ENCODE measurements around the gene AMPD3. TPM values are rescaled to one million over a fixed set of nuclear protein-coding genes. Genes with fewer than 3 reads are reported as not detected.

The AMPD3 gene
- total RNA-seq, 2 donors from 2014 or later, result 7.9 to 9.7 TPM

DNA sequence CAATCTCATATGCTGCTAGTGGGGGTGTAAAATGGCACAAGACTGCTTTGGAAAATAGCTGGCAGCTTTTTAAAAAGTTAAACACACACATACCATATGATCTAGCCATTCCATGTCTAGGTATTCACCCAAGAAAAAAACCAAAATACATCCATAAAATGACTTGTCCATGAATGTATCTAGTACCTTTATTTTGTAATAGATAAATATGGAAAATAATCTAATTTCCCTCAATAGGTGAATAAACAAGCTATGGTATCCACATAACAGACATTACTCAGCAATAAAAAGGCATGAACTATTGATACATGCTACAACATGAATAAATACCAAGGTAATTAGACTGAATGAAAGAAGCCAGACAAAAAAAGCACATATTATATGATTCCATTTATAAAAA lies 63.1 kb downstream of the AMPD3 start:
- intact Hi-C loops (cut with DNase I), result loop anchor here (10.0 kb wide), 3 partner anchors 113 to 217 kb away; no protein-coding TSS in a partner anchor
- H3K4me3 ChIP-seq, result no peak overlapping the region
- H3K9ac ChIP-seq (ENCODE audit: low read depth in 2 of 2, low read length in 2 of 2), result no peak overlapping the region
- no peaks in the 10 kb centered on the region for H3K9me3 ChIP-seq
- no peak overlapping the region for H3K27ac ChIP-seq
- no peaks in the 10 kb centered on the region for H3K27me3 ChIP-seq
- TF ChIP-seq CTCF (IDR thresholded peaks at IDR 0.05), result no peak
- no peak for DNase-seq
- no peaks in the 10 kb centered on the region for H3K4me1 ChIP-seq
- peaks cover 4% of the 10 kb centered on the region for H3K36me3 ChIP-seq

DNA sequence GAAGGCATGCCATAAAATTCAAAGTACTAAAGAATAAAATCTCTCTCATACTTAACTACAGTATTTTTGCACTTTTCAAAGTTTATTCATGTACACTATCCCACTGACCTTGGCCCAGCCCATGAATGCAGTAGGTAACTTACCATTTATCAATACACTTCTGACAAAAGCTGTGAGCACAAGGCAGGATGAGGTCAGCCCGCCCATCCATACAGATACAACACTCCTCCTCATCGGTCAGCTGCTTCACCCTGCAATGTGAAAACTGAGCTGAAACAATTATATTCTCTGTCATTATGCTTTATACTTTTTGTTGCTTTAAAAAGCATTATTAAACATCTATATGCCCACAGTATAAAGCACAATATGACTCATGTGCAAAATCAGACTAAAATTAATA lies 63.8 kb downstream of the AMPD3 start:
- no peak overlapping the region for H3K27ac ChIP-seq
- H3K9me3 ChIP-seq, result no peaks in the 10 kb centered on the region
- peaks cover 4% of the 10 kb centered on the region for H3K36me3 ChIP-seq
- H3K27me3 ChIP-seq, result no peaks in the 10 kb centered on the region
- no peaks in the 10 kb centered on the region for H3K4me1 ChIP-seq
- no peak overlapping the region for H3K4me3 ChIP-seq
- intact Hi-C loops (cut with DNase I), result loop anchor here (10.0 kb wide), 3 partner anchors 114 to 216 kb away; no protein-coding TSS in a partner anchor
- TF ChIP-seq CTCF (IDR thresholded peaks at IDR 0.05), result no peak
- no peak overlapping the region for H3K9ac ChIP-seq (ENCODE audit: low read depth in 2 of 2, low read length in 2 of 2)
- DNase-seq, result no peak

DNA sequence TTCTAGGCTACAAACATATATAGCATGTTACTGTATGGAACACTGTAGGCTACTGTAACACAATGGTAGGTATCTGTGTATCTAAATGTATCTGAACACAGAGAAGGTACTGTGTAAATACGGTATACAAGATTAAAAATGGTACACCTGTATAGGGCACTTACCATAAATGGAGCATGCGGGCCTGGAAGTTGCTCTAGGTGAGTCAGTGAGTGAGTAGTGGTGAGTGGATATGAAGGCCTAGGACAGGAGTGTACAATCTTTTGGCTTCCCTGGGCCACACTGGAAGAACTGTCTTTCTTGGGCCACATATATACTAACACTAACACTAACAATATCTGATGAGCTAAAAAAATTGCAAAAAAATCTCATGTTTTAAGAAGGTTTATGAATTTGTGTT lies 64.6 kb downstream of the AMPD3 start:
- H3K4me1 ChIP-seq, result no peaks in the 10 kb centered on the region
- no peak overlapping the region for H3K27ac ChIP-seq
- no peaks in the 10 kb centered on the region for H3K9me3 ChIP-seq
- no peak for TF ChIP-seq CTCF (IDR thresholded peaks at IDR 0.05)
- H3K4me3 ChIP-seq, result no peak overlapping the region
- H3K27me3 ChIP-seq, result no peaks in the 10 kb centered on the region
- H3K9ac ChIP-seq (ENCODE audit: low read depth in 2 of 2, low read length in 2 of 2), result no peak overlapping the region
- DNase-seq, result no peak
- intact Hi-C loops (cut with DNase I), result loop anchor here (10.0 kb wide), 3 partner anchors 115 to 215 kb away; no protein-coding TSS in a partner anchor
- peaks cover 4% of the 10 kb centered on the region for H3K36me3 ChIP-seq

- Histone ChIP-seq H3K9ac (ENCODE audit: low read depth in 2 of 2, low read length in 2 of 2) (no peak overlapping the region), H3K4me3 (no peak overlapping the region), H3K4me1 (no peaks in the 10 kb centered on the region), H3K27me3 (no peaks in the 10 kb centered on the region), H3K27ac (no peak overlapping the region), H3K36me3 (peaks cover 4% of the 10 kb centered on the region), H3K9me3 (no peaks in the 10 kb centered on the region)
- DNase-seq, result no peak
- no peak for TF ChIP-seq CTCF (IDR thresholded peaks at IDR 0.05)
- intact Hi-C loops (cut with DNase I), result no loop called here
These were observed 65.5 kb downstream of the AMPD3 start for GRCh38 chr11:10520562-10520961.

- Histone ChIP-seq H3K9me3 (no peaks in the 10 kb centered on the region), H3K4me1 (no peaks in the 10 kb centered on the region), H3K36me3 (peaks cover 4% of the 10 kb centered on the region), H3K27ac (no peak overlapping the region), H3K27me3 (no peaks in the 10 kb centered on the region), H3K9ac (ENCODE audit: low read depth in 2 of 2, low read length in 2 of 2) (no peak overlapping the region), H3K4me3 (no peak overlapping the region)
- intact Hi-C loops (cut with DNase I), result no loop called here
- DNase-seq, result no peak
- no peak for TF ChIP-seq CTCF (IDR thresholded peaks at IDR 0.05)
These were observed 67.2 kb downstream of the AMPD3 start for GRCh38 chr11:10522276-10522675.
